Measurements from ENCODE around the gene MSMB. TPM values are rescaled to one million over a fixed set of nuclear protein-coding genes. Genes with fewer than 3 reads are reported as not detected.

Gene MSMB
- total RNA-seq, 1 experiment from 2014 or later = 2.4 TPM

- no TSS peak for BruUV-seq (replicated peaks)
- Mint-ChIP-seq H3K27me3 (ENCODE audit: unreplicated experiment) (no peaks in the 10 kb centered on the region), H3K4me1 (ENCODE audit: low read depth, unreplicated experiment) (peaks cover 46% of the 10 kb centered on the region), H3K9me3 (ENCODE audit: low read depth, unreplicated experiment) (no peaks in the 10 kb centered on the region), H3K4me3 (ENCODE audit: low read depth, unreplicated experiment) (no peak overlapping the region), H3K36me3 (ENCODE audit: insufficient read depth, unreplicated experiment) (peaks cover 18% of the 10 kb centered on the region), H3K27ac (ENCODE audit: unreplicated experiment) (no peak overlapping the region)
- CTCF ChIA-PET = no interaction called here
- DNase-seq = no peak
- TF ChIP-seq CTCF (IDR thresholded peaks at IDR 0.05; ENCODE audit: unreplicated experiment) = no peak
- intact Hi-C loops (cut with micrococcal nuclease; ENCODE audit: unreplicated experiment) = no loop called here
Measured at GRCh38 chr10:46016811-46017210, 29.3 kb downstream of the MSMB start.

GRCh38 chr10:46016190-46016589 is 29.9 kb downstream of the MSMB start:
- BruUV-seq (replicated peaks) = no TSS peak

GRCh38 chr10:46014683-46015405 is 31.2 kb downstream of the MSMB start:
- Mint-ChIP-seq H3K4me3 (ENCODE audit: low read depth, unreplicated experiment) (no peak overlapping the region), H3K36me3 (ENCODE audit: insufficient read depth, unreplicated experiment) (peaks cover 36% of the 10 kb centered on the region), H3K27me3 (ENCODE audit: unreplicated experiment) (no peaks in the 10 kb centered on the region), H3K9me3 (ENCODE audit: low read depth, unreplicated experiment) (no peaks in the 10 kb centered on the region), H3K4me1 (ENCODE audit: low read depth, unreplicated experiment) (peaks cover 26% of the 10 kb centered on the region), H3K27ac (ENCODE audit: unreplicated experiment) (no peak overlapping the region)
- CTCF ChIA-PET = no interaction called here
- no peak for TF ChIP-seq CTCF (IDR thresholded peaks at IDR 0.05; ENCODE audit: unreplicated experiment)
- BruUV-seq (replicated peaks) = no TSS peak
- no peak for DNase-seq
- intact Hi-C loops (cut with micrococcal nuclease; ENCODE audit: unreplicated experiment) = no loop called here

More at GRCh38 chr10:46016190-46016589, 29.9 kb downstream of the MSMB start:
- intact Hi-C loops (cut with micrococcal nuclease; ENCODE audit: unreplicated experiment) = no loop called here
- H3K27me3 Mint-ChIP-seq (ENCODE audit: unreplicated experiment) = no peaks in the 10 kb centered on the region
- H3K27ac Mint-ChIP-seq (ENCODE audit: unreplicated experiment) = no peak overlapping the region
- no peak overlapping the region for H3K4me3 Mint-ChIP-seq (ENCODE audit: low read depth, unreplicated experiment)
- peaks cover 24% of the 10 kb centered on the region for H3K36me3 Mint-ChIP-seq (ENCODE audit: insufficient read depth, unreplicated experiment)
- no peaks in the 10 kb centered on the region for H3K9me3 Mint-ChIP-seq (ENCODE audit: low read depth, unreplicated experiment)
- peaks cover 40% of the 10 kb centered on the region for H3K4me1 Mint-ChIP-seq (ENCODE audit: low read depth, unreplicated experiment)
- no peak for TF ChIP-seq CTCF (IDR thresholded peaks at IDR 0.05; ENCODE audit: unreplicated experiment)
- no peak for DNase-seq
- CTCF ChIA-PET = no interaction called here

- intact Hi-C loops (cut with micrococcal nuclease; ENCODE audit: unreplicated experiment) = no loop called here
- BruUV-seq (replicated peaks) = no TSS peak
- no peak for DNase-seq
- CTCF ChIA-PET = no interaction called here
- H3K27ac Mint-ChIP-seq (ENCODE audit: unreplicated experiment) = no peak overlapping the region
- TF ChIP-seq CTCF (IDR thresholded peaks at IDR 0.05; ENCODE audit: unreplicated experiment) = no peak
- no peak overlapping the region for H3K4me3 Mint-ChIP-seq (ENCODE audit: low read depth, unreplicated experiment)
- H3K27me3 Mint-ChIP-seq (ENCODE audit: unreplicated experiment) = no peaks in the 10 kb centered on the region
- H3K4me1 Mint-ChIP-seq (ENCODE audit: low read depth, unreplicated experiment) = peaks cover 20% of the 10 kb centered on the region
- H3K36me3 Mint-ChIP-seq (ENCODE audit: insufficient read depth, unreplicated experiment) = peaks cover 42% of the 10 kb centered on the region
- no peaks in the 10 kb centered on the region for H3K9me3 Mint-ChIP-seq (ENCODE audit: low read depth, unreplicated experiment)
Measured at GRCh38 chr10:46014206-46014605, 31.9 kb downstream of the MSMB start.

Measured in Calu3 (cell line).